IMR-90 (cell line): Measurements from ENCODE around the gene ANAPC7. TPM values are rescaled to one million over a fixed set of nuclear protein-coding genes. Genes with fewer than 3 reads are reported as not detected.

Experiments
- ATAC-seq: fragments of 200-7000 bp; cut with Tn5 transposase; 2 replicates; pipeline ENCODE4 v1.9.1; 2020; ENCODE audit warnings: low read depth, mild to moderate bottlenecking, moderate library complexity
- BruUV-seq: library from RNA; stranded (reverse); fragments of 400-500 nt; replicated peaks from 2 replicates; lab custom pipeline; 2021; lab: Mats Ljungman, UMichigan
- CTCF ChIA-PET: fragments of 300-600 bp; formaldehyde crosslinking; extraction: SDS; loops from one replicate; lab custom pipeline; 2021; ENCODE audit warnings: antibody characterized with exemption; lab: Yijun Ruan, JAX
- POLR2A ChIA-PET: fragments of 300-600 bp; sonication (Branson Sonifier 250); formaldehyde crosslinking; loops from one replicate; lab custom pipeline; 2022; ENCODE audit warnings: antibody characterized with exemption; ENCODE audit not compliant: unreplicated experiment; lab: Charles Lee
- DNase-seq: peaks from one replicate; pipeline ENCODE4 v3.0.0; 2013
- H2AFZ ChIP-seq: replicated peaks from 2 replicates; pipeline ENCODE3; 2013; ENCODE audit warnings: low read length, mild to moderate bottlenecking; ENCODE audit not compliant: poor library complexity
- H2AK5ac ChIP-seq: 2 replicates; pipeline ENCODE4 v1.6.1; 2013; ENCODE audit warnings: low read depth, low read length, inconsistent platforms
- H2AK9ac ChIP-seq: replicated peaks from 2 replicates; pipeline ENCODE3; 2013; ENCODE audit warnings: mild to moderate bottlenecking, low read depth, low read length, moderate library complexity; ENCODE audit not compliant: poor library complexity
- H2BK120ac ChIP-seq: 2 replicates; pipeline ENCODE4 v1.6.1; 2013; ENCODE audit warnings: low read depth, low read length, inconsistent platforms
- H2BK15ac ChIP-seq: 3 replicates; pipeline ENCODE4 v1.6.1; 2013; ENCODE audit warnings: low read depth, low read length, inconsistent platforms
- H2BK20ac ChIP-seq: 2 replicates; pipeline ENCODE4 v1.6.1; 2013; ENCODE audit warnings: low read depth, mild to moderate bottlenecking, inconsistent platforms, low read length, moderate library complexity
- H2BK5ac ChIP-seq: 2 replicates; pipeline ENCODE4 v1.6.1; 2013; ENCODE audit warnings: mild to moderate bottlenecking, low read depth, low read length, inconsistent platforms; ENCODE audit not compliant: poor library complexity, severe bottlenecking
- H3K14ac ChIP-seq: replicated peaks from 2 replicates; pipeline ENCODE4 v1.6.1; 2013; ENCODE audit warnings: low read depth, low read length, inconsistent platforms
- H3K18ac ChIP-seq: 2 replicates; pipeline ENCODE4 v1.6.1; 2013; ENCODE audit warnings: low read depth, low read length, control low read depth
- H3K23ac ChIP-seq: 2 replicates; pipeline ENCODE4 v1.6.1; 2013; ENCODE audit warnings: low read depth, low read length, inconsistent platforms
- H3K27ac ChIP-seq: 2 replicates; pipeline ENCODE4 v1.5.1; 2013; ENCODE audit warnings: mild to moderate bottlenecking, control low read depth, low read length; ENCODE audit not compliant: insufficient read depth
- H3K27me3 ChIP-seq: 2 replicates; pipeline ENCODE4 v1.6.1; 2013; ENCODE audit warnings: low read length; ENCODE audit not compliant: control insufficient read depth, insufficient read depth
- H3K36me3 ChIP-seq: 2 replicates; pipeline ENCODE4 v1.6.1; 2013; ENCODE audit warnings: low read length, mixed read lengths; ENCODE audit not compliant: control insufficient read depth, insufficient read depth
- H3K4ac ChIP-seq: 2 replicates; pipeline ENCODE4 v1.6.1; 2013; ENCODE audit warnings: low read depth, low read length, inconsistent platforms
- H3K4me1 ChIP-seq: 2 replicates; pipeline ENCODE4 v1.6.1; 2013; ENCODE audit warnings: low read length, mixed read lengths; ENCODE audit not compliant: control insufficient read depth, insufficient read depth
- H3K4me2 ChIP-seq: 2 replicates; pipeline ENCODE4 v1.6.1; 2013; ENCODE audit warnings: low read depth, mild to moderate bottlenecking, control low read depth, low read length, moderate library complexity
- H3K4me3 ChIP-seq: 2 replicates; pipeline ENCODE4 v1.5.1; 2013; ENCODE audit warnings: low read depth, mild to moderate bottlenecking, control low read depth, low read length, moderate library complexity; ENCODE audit not compliant: insufficient read depth
- H3K56ac ChIP-seq: 2 replicates; pipeline ENCODE4 v1.6.1; 2013; ENCODE audit warnings: low read length, inconsistent platforms; ENCODE audit not compliant: insufficient read depth; ENCODE audit errors: extremely low read depth
- H3K79me1 ChIP-seq, 2 experiments: 2 replicates each; pipeline ENCODE4 v1.6.1; 2013; ENCODE audit warnings: low read length in 2 of 2, inconsistent platforms in 1 of 2, low read depth in 1 of 2
- H3K9ac ChIP-seq: 2 replicates; pipeline ENCODE4 v1.6.1; 2013; ENCODE audit warnings: low read depth, low read length, control low read depth
- H3K9me1 ChIP-seq: 2 replicates; pipeline ENCODE4 v1.6.1; 2013; ENCODE audit warnings: low read length, inconsistent platforms; ENCODE audit not compliant: insufficient read depth
- H3K9me3 ChIP-seq: 2 replicates; pipeline ENCODE4 v1.6.1; 2013; ENCODE audit warnings: low read length; ENCODE audit not compliant: control insufficient read depth, insufficient read depth
- H4K20me1 ChIP-seq: 2 replicates; pipeline ENCODE4 v1.6.1; 2013; ENCODE audit warnings: low read length, inconsistent platforms; ENCODE audit not compliant: insufficient read depth
- H4K5ac ChIP-seq: 2 replicates; pipeline ENCODE4 v1.6.1; 2013; ENCODE audit warnings: mild to moderate bottlenecking, low read depth, low read length, control low read depth
- H4K8ac ChIP-seq, 2 experiments: 2 replicates each; pipeline ENCODE4 v1.6.1; 2013; ENCODE audit warnings: low read depth in 2 of 2, low read length in 2 of 2, control low read depth in 1 of 2, inconsistent platforms in 1 of 2
- H4K91ac ChIP-seq: 2 replicates; pipeline ENCODE4 v1.6.1; 2013; ENCODE audit warnings: low read depth, low read length, inconsistent platforms; ENCODE audit not compliant: insufficient read depth
- BHLHE40 ChIP-seq: fragments of 150-350 bp; IDR thresholded peaks from 2 replicates; pipeline ENCODE4 v1.6.1; 2016; ENCODE audit warnings: mild to moderate bottlenecking, low read depth, low read length
- CEBPB ChIP-seq: IDR thresholded peaks from 2 replicates; pipeline ENCODE4 v1.6.1; 2012; ENCODE audit warnings: low read depth, low read length, improper control_type of control experiment
- CHD1 ChIP-seq: IDR thresholded peaks from 2 replicates; pipeline ENCODE4 v1.6.1; 2012; ENCODE audit warnings: low read depth, low read length, improper control_type of control experiment
- FOS ChIP-seq: fragments of 150-350 bp; IDR thresholded peaks from 2 replicates; pipeline ENCODE4 v1.6.1; 2016; ENCODE audit warnings: low read depth, low read length
- MAFK ChIP-seq: IDR thresholded peaks from 2 replicates; pipeline ENCODE4 v1.6.1; 2012; ENCODE audit warnings: low read depth, low read length, improper control_type of control experiment
- MAZ ChIP-seq: IDR thresholded peaks from 2 replicates; pipeline ENCODE4 v1.6.1; 2012; ENCODE audit warnings: low read depth, mild to moderate bottlenecking, low read length, improper control_type of control experiment, moderate library complexity, borderline replicate concordance
- NFE2L2 ChIP-seq: fragments of 150-350 bp; IDR thresholded peaks from 2 replicates; pipeline ENCODE4 v1.6.1; 2016; ENCODE audit warnings: low read depth, mild to moderate bottlenecking, low read length
- RAD21 ChIP-seq: IDR thresholded peaks from 2 replicates; pipeline ENCODE4 v1.6.1; 2012; ENCODE audit warnings: low read length, improper control_type of control experiment
- RCOR1 ChIP-seq: IDR thresholded peaks from 2 replicates; pipeline ENCODE4 v1.6.1; 2012; ENCODE audit warnings: mild to moderate bottlenecking, low read length, improper control_type of control experiment; ENCODE audit not compliant: insufficient replicate concordance
- RFX5 ChIP-seq: IDR thresholded peaks from 2 replicates; pipeline ENCODE4 v1.8.0; 2012; ENCODE audit warnings: low read depth, mild to moderate bottlenecking, low read length, moderate library complexity
- WGBS, 2 experiments: methylation state at CpG; one replicate each; pipeline versions ENCODE4 v1.1.5 to v1.1.7; 2013; ENCODE audit warnings: missing lambda C conversion rate in 2 of 2; ENCODE audit not compliant: insufficient read length in 1 of 2; ENCODE audit errors: extremely low coverage in 2 of 2; 5-methylcytosine and 5-hydroxymethylcytosine counted together
- dilution Hi-C: fragments of 300-500 bp; cut with HindIII; formaldehyde crosslinking; loops from one replicate; pipeline ENCODE4 v1.14.3; 2018; ENCODE audit warnings: low sequenced_read_pairs; ENCODE audit not compliant: unreplicated experiment
- in situ Hi-C: fragments of 300-500 bp; cut with MboI; formaldehyde crosslinking; loops from 3 replicates; pipeline ENCODE4 v1.14.3; 2019; ENCODE audit warnings: low sequenced_read_pairs, inconsistent platforms, mixed read lengths
- intact Hi-C: fragments of 100-400 bp; cut with micrococcal nuclease; formaldehyde crosslinking; loops from 2 replicates; pipeline ENCODE4 v1.10.0; 2022
- polyA plus RNA-seq, 3 experiments: library from polyadenylated mRNA; depleted of rRNA; stranded (reverse); fragments of >200 nt; gene quantifications; 2 replicates each; pipeline ENCODE4 v1.2.3, GENCODE V29; 2012; ENCODE audit warnings: low replicate concordance in 1 of 3
- total RNA-seq: library from RNA; depleted of rRNA; stranded (reverse); fragments of >200 nt; gene quantifications from 2 replicates; pipeline ENCODE4 v1.2.3, GENCODE V29; 2012
- TF ChIP-seq, protein P1 (sequence below): fragments of 150-350 bp; IDR thresholded peaks from 2 replicates; pipeline ENCODE4 v1.6.1; 2017; ENCODE audit warnings: mild to moderate bottlenecking, antibody characterized with exemption, low read length, low read depth
- TF ChIP-seq, protein P2 (sequence below): conservative IDR thresholded peaks from 2 replicates; pipeline ENCODE4 v1.5.1; 2012; ENCODE audit warnings: mild to moderate bottlenecking, low read depth, low read length, improper control_type of control experiment
- TF ChIP-seq, protein P3 (sequence below): fragments of 150-350 bp; IDR thresholded peaks from 2 replicates; pipeline ENCODE4 v1.6.1; 2016; ENCODE audit warnings: low read depth, mild to moderate bottlenecking, low read length, moderate library complexity, borderline replicate concordance

ANAPC7 gene
- total and polyA plus RNA-seq, 2 of the 4 experiments (the other 2 are of a cell fraction): 46.4 to 57.9 TPM

DNA sequence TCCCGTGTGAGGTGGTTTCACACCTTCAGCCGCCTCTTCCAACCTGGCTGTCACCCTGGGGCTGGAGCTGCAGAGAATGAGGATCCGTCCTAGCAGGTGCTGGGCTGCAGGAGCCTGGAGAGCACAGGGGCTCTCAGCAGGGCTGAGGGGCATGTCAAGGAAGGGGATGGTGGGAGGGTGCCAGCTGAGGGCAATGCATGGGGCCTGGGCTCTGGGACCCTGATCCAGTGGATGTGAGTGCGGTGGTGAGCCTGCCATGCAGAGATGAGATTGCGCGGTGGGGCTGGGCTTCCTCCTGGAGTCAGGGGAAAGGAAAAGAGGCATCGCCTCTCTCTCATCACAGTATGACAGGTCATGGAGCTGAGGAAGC is 31.5 kb downstream of the ANAPC7 start:
- Histone ChIP-seq H3K36me3 (peaks cover 35% of the 10 kb centered on the region), H3K27ac (no peak overlapping the region), H2BK15ac (no peak overlapping the region), H3K9me3 (no peaks in the 10 kb centered on the region), H4K8ac (no peak overlapping the region), H4K91ac (no peak overlapping the region), H3K4ac (no peak overlapping the region), H3K4me3 (no peak overlapping the region), H4K5ac (no peak overlapping the region), H3K79me1 (peaks cover 6 to 7% of the 10 kb centered on the region in 2 experiments), H3K14ac (no peak overlapping the region), H2BK5ac (no peak overlapping the region), H3K9ac (no peak overlapping the region), H2BK120ac (no peak overlapping the region), H3K23ac (no peak overlapping the region), H3K4me2 (no peak overlapping the region), H3K4me1 (peaks cover 4% of the 10 kb centered on the region; the same call in 1 of the 2 replicates), H4K20me1 (no peaks in the 10 kb centered on the region; the same call in 1 of the 2 replicates), H2AK5ac (no peak overlapping the region), H2AK9ac (no peak overlapping the region), H3K18ac (no peak overlapping the region), H2BK20ac (no peak overlapping the region), H3K9me1 (no peaks in the 10 kb centered on the region; the same call in 1 of the 2 replicates), H2AFZ (no peak overlapping the region), H3K27me3 (no peaks in the 10 kb centered on the region), H3K56ac (no peak overlapping the region)
- DNase-seq (no peak), ATAC-seq (no peak)
- POLR2A ChIA-PET: no interaction called here
- intact Hi-C loops: no loop called here
- WGBS, 2 experiments: 93% methylated on average over 3 of the region's 7 CpGs; no CpG with 5 or more reads in 1 of the 2 experiments
- dilution Hi-C loops: no loop called here
- TF ChIP-seq, protein P1, sequence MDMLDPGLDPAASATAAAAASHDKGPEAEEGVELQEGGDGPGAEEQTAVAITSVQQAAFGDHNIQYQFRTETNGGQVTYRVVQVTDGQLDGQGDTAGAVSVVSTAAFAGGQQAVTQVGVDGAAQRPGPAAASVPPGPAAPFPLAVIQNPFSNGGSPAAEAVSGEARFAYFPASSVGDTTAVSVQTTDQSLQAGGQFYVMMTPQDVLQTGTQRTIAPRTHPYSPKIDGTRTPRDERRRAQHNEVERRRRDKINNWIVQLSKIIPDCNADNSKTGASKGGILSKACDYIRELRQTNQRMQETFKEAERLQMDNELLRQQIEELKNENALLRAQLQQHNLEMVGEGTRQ: no peak
- TF ChIP-seq RCOR1 (no peak), CEBPB (no peak), BHLHE40 (no peak), CHD1 (no peak), MAFK (no peak), NFE2L2 (no peak), RAD21 (no peak), MAZ (no peak), FOS (no peak), RFX5 (no peak)
- TF ChIP-seq, protein P2, sequence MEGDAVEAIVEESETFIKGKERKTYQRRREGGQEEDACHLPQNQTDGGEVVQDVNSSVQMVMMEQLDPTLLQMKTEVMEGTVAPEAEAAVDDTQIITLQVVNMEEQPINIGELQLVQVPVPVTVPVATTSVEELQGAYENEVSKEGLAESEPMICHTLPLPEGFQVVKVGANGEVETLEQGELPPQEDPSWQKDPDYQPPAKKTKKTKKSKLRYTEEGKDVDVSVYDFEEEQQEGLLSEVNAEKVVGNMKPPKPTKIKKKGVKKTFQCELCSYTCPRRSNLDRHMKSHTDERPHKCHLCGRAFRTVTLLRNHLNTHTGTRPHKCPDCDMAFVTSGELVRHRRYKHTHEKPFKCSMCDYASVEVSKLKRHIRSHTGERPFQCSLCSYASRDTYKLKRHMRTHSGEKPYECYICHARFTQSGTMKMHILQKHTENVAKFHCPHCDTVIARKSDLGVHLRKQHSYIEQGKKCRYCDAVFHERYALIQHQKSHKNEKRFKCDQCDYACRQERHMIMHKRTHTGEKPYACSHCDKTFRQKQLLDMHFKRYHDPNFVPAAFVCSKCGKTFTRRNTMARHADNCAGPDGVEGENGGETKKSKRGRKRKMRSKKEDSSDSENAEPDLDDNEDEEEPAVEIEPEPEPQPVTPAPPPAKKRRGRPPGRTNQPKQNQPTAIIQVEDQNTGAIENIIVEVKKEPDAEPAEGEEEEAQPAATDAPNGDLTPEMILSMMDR: no peak
- TF ChIP-seq, protein P3, sequence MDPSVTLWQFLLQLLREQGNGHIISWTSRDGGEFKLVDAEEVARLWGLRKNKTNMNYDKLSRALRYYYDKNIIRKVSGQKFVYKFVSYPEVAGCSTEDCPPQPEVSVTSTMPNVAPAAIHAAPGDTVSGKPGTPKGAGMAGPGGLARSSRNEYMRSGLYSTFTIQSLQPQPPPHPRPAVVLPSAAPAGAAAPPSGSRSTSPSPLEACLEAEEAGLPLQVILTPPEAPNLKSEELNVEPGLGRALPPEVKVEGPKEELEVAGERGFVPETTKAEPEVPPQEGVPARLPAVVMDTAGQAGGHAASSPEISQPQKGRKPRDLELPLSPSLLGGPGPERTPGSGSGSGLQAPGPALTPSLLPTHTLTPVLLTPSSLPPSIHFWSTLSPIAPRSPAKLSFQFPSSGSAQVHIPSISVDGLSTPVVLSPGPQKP: no peak
- CTCF ChIA-PET: no interaction called here
- in situ Hi-C loops: no loop called here
- BruUV-seq: no TSS peak
